ENCODE data around the gene PTPRN.
"Not testable (repeated sequence)": the region's sequence is repeated elsewhere in the genome, so short reads cannot be mapped to it uniquely, and the experiment has no call there.

The PTPRN gene

DNA sequence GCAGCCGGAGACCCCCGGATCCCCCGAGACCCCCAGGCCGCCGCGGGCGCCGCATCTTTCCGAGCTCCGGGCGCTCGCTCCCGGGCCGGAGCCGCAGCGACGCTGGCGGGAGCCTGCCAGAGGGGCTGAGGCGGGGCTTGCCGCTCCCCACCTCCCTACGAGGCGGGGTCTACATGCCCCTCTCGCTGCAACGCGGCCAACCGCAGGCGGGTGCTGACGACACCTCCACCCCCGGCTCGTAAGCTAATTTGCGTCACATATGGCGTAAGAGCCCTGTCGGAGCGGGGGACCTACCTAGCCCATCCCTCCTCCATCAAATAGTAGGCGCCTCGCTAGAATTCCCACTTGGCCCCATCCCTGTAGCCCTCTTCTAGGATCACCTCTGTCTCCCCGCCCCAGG, at the start of gene PTPRN:
Gene PTPRN (minus strand): TSS at position 124 of the 400 bp plus-strand sequence. CDS start 69 bp downstream, at position 55.
- peak; percentile 34 for DNase-seq

DNA sequence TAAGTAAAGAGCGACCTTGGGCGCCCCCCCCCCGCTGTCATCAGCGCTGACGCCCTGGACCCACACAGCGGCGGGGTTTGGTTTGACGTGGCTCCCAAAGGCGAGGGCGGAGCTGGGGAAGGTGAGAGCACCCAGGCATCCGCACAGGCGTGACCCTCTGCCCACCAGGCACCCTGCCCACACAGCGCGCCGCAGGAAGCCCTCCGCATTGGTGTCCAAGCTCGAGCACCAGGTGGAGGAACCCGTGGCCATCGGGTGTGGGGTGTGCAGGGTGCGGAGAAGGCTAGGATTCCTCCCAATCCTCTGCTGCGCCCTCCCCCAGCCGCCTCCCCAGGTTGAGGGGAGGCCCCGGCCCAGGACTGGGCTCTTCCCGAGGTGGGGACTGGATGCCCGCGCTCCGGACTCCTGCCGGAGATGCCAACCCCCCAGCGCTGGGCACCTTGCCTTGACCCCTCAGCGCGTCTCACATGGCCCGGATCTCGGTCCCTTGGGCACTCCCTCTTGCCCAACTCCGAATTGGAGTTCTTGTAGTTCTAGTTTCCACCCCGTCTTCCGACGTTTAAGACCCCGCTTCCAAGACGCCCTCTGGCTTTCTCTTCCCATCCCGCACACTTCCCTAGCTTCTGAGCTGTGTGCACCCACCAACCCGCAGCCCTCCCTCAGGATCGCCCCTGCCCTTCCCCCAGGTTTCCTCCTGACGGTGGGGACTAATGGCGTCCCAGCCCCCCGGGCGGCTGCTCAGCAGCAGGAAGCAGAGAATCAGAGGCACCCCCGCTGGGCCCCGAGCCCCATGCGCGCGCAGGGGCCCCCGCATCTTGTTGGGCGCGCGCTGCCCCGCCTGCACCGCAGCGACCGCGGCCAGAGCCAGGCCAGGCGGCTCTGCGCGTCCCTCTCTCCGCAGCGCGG, 49.2 kb upstream of the PTPRN start:
- DNase-seq: no peak

DNA sequence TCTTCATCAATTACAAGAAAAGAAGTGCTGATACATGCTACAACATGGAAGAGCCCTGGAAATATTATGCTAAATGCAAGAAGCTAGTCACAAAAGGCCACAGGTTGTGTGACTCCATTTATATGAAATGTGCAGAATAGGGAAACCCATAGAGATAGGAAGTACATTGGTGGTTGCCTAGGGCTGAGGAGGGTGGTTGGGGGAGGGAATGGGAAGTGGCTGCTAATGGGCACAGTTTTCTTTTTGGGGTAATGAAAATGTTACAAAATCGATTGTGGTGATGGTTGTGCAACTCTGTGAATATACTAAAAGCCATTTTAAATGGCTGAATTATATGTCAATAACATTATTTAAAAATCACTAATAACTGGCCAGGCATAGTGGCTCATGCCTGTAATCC, 47.6 kb upstream of the PTPRN start:
- DNase-seq: no peak

DNA sequence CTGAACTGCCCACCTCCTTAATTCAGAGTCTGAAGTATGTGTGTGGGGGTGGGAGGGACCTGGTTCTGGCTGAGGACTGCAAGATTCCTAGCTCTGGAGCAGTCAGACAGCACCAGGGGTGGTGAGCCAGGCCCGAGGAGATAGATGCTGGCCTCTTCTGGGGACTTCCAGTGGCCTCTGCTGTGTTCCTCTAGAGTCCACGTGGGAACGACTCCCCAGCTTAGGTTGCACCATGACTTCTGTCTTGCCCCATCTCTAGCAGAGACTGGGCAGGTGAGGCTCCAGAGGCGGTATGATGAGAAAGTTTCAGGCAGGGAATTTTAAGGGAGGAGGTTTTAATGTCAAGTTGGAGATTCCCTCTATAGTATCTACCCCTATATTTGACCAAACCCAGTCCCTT, 45.4 kb upstream of the PTPRN start:
- DNase-seq: no peak

DNA sequence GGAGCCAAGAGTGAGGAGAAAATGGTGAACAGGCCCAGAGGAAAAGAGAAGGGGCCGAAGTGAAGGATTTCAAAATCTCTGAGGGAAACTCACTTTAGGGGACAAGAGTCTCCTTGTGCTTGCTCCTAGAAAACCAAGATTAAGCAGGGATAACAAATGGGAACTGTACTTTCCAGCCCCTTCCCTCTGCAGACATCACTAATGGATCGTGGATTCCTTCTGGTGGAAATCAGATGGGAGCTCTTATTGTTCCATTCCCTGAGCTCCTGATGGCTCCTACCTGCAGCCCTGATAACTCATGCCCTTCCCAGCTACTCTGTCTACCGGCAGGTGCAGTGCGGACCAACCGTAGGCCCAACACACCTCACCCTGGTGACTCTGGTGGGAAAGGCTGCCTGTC, 43.9 kb upstream of the PTPRN start:
- DNase-seq: no peak

DNA sequence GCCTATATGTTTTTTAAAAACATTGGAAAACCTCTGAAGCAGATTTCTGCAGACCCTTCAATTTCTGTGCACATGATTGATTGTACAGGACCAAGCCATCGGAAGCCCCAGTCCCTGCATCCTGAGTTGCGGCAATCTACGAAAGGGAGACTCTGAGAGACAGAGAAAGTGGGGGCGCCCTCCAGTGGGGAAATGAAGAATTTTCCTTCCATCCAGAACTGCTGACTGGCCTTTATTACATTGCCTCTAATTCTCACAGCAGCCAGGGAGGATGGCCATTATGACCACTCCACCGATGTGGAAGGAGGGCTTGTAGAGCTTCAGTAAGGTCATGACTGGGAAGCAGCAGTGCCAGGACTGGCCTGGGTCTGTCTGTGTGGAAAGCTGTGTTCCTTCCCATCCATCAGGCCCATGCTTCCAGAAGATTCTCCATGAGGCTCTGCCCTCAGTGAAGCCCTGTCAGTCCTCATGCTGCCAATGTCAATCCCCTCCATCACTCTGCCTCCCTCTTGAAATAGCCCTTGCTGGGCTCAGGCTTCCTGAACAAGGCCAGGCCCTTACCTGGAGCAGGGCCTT, 43.3 kb upstream of the PTPRN start:
- DNase-seq: peak; percentile 47

DNA sequence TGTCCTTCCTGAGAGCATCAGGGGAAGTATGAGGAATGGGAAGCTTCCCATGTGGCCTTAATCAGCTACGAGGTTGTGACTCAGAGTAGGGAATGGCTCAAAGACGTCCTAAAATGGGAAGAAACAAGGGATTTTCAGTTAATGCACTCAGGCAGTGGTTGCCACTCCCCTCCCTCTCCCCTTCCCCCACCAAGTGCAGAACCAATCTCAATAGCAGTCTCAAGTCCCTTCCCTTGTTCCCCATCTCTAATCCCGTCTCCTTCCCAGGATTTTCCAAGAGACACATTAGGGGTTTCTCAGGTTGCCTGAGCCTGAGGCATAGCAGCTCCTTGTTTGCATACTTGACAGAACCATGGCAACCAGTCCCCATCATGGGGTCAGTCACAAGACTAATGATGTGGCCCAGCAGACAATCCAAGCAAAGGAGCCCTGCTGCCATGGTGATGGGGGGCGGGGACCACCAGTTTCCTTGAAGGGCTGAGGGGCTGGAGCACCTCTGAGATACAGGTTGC, 41.6 kb upstream of the PTPRN start:
- no peak for DNase-seq

DNA sequence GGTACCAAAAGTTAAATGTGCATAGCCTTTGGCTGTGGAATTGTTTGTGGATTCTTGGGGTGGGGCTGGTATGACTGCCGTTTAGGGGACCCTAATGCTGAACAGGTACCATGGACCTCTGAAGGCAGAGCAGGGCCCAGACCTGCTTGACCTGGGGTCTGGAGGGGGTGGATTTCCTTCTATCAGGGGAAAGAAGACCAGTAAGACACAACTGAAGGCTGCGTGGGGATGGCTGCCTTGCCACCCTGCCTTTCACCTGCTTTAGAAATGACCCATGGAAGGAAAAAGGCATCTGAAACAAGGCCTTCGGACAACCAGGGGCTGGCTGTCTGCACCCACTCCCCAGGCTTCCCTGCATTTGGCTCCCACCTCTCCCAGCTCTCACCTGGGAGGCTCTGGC, 41.0 kb upstream of the PTPRN start:
- no peak for DNase-seq

DNA sequence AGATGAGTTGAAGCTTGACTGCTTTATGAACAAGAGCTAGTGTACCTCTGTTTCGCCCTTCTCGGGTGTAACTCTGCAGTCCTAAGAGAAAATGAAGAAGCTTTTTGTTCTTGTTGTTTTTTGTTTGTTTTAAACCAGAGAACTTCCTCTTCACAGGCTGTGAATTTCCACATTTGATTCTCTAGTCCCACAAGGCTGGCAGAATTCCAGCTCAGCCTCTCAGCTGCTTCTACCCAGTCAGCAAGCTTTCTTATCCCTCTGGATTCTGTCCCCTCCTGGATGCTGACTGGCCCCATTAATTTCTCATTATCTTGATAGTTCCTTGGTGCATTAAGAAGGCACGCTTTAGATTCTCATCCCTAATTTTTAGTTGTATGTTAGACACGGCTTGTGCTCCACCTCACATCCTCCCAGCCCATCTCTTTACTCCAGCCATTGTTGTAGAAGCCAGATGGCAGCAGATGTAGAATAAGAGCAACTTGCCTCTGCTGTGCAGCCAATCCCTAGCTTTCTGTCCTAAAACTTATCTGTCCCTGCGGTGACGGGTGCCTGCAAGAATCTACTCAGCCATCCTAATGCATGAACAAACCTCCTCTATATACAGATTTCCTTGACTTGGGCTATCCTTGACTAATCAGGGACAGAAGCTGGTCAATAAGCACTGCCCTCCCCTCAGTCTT, 35.7 kb upstream of the PTPRN start:
- DNase-seq: no peak

DNA sequence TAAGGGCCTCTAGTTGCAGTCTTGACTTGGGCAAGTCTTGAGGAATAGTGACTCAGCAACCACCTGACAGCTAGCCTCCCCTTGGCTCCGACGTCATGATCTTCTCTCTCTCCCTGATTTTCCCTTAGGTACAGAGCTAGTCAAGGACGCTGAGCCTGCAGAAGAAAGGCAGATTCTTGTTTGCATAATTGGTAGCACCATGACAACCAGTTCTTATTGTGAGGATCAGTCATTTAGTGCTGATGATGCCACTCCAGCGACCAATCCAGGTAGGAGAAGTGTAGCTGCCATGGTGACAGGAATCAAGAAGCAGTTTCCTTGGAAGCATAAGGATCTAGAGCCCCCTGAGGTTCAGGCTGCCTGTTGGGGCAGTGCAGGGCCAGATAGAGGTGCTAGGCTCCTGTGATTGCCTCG, 26.2 kb upstream of the PTPRN start:
- DNase-seq: peak; percentile 40

DNA sequence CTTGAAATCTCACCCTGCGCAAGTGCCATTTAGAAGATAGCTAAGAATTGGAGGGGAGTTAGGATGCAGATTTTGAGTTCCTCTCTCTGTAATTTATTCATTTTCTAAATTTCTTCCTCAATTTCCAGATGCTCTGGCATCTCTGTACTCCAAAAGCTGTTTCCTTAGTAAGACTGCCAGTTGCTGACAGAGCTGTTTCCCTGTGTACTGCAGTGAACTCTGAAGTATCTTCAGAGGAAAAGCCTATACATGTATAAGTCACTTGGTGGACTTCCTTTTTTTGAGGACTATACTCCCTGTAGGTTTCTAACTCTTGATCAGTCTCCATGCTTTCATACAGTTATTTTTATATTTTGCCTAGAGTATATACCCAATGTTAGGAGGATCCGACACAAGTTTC, 24.9 kb upstream of the PTPRN start:
- no peak for DNase-seq

DNA sequence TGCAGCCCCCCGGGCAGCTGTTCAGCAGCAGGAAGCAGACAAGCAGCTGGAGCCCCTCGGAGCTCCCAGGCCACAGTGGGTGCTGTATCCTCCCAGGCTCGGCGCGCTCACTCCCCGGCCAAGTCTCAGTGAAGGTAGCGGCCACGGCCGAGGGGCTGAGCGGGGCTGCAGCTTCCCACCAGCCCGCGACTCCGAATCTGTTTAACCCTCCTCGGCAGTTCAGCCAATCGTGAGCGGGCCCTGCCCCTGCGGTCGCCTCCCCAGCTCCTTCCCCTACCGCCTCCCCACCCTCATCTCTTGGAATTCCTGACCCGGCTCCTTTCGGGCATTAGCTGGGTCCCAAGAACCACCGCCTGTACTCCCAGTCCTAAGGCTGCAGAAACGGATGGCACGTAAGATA, 23.3 kb upstream of the PTPRN start, which contains the start of gene RESP18:
Gene RESP18 (minus strand): TSS at position 203 of the 400 bp plus-strand sequence.
- no peak for DNase-seq

DNA sequence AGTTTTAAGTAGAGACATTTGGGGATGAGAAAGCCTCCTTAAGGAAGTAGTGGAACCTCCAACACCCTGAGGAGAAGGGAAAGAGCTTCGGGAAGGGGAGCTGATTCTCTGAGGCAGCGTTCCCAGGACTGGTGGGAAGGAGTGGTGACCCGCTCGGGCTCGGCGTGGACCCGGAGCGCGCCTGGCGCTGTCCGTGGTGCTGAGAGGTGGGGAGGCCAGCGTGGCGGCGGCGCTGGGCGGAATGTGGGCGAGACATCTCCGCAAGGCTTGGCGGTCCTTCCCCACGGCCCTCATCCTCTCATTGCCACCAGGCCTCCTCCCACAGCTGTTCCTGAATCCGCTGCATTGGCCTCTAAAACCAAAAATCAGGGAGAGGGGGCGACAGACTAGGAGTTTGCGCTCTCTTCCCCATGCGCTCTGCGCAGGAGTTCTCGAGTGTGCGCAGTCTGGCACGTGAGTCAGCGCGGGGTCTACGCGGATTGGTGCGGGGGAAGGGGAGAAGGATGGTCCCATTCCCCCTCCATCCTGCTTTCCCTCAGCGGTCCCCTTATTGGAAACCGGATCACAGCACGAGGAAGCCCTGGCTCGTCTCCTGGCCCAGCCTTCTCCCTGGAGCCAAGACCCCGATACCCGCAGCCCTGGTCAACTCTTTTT, 22.5 kb upstream of the PTPRN start:
- DNase-seq: no peak

DNA sequence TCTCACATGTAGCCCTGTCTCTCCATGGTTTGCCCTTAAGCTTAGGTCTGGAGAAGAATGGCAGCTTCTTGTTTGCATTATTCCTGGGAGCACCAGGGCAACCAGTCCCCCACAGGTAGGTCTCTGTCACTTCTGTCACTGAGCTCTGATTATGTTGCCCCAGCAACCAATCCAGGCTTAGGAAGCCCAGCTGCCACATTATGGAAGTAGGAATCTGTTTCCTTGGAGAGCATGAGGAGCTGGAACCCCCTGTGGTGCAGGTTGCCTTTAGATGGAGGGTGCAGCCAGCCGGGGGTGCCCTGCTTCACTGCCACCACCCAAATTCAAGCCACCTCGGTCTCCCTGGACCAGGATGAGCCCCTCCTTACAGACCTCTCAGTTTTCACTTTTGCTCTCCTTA, 18.5 kb upstream of the PTPRN start:
- DNase-seq: no peak

DNA sequence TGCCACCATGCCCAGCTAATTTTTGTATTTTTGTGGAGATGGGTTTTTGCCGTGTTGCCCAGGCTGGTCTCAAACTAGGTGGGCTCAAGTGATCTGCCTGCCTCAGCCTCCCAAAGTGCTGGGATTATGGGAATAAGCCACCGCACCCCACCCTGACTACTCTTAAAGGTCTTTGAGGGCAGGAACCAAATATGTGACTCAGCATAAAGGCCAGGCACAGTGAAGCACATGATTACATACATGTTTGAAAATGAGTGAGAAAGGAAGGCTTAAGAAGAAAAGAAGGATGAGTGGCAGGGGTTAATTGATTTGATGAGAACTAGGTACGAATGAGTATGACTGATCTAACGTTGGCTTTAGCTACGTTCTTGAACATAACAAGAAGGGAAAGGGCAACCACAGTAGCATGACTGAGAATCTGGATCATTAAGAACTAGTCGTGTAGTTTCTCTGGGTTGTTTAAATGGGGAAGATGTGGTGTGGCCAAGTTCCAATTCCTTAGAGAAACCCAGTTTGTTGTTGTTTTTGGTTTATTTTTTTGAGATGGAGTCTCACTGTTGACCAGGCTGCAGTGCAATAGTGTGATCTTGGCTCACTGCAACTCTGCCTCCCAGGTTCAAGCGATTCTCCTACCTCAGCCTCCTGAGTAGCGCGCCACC, 16.6 kb upstream of the PTPRN start:
- no peak for DNase-seq

DNA sequence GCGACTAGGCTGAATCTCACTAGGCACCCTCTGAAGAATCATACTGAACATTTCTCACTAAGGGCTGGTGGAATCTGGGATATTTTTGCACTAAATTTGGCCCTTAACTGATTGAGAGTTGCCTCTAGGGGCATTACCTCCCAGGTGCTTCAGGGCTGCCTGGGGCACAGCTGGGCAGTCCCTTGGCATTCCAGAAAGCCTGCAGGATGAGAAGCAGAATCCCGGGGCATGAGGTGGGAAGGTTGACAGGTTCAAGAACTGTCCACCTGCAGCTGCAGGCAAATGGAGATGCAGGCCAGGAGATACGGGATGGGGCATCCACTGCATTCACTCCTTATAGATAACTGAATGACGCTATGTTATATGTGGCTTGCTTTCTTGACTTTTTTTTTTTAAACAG, 15.9 kb upstream of the PTPRN start:
- no peak for DNase-seq

DNA sequence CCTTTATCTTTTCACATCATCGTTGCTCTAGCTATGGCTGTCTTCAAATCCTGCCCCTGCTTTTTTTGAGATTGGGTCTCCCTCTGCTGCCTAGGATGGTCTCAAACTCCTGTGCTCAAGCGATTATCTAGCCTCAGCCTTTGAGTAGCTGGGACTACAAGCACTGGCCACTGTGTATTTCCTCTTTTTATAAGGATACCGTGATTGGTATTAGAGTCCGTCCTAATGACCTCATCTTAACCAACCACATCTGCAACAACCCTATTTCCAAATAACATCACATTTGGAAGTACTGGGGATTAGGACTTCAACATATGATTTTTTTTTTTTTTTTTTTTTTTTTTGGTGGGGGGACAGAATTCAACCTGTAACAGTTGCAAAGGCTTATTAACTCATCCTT, 14.2 kb upstream of the PTPRN start:
- no peak for DNase-seq

DNA sequence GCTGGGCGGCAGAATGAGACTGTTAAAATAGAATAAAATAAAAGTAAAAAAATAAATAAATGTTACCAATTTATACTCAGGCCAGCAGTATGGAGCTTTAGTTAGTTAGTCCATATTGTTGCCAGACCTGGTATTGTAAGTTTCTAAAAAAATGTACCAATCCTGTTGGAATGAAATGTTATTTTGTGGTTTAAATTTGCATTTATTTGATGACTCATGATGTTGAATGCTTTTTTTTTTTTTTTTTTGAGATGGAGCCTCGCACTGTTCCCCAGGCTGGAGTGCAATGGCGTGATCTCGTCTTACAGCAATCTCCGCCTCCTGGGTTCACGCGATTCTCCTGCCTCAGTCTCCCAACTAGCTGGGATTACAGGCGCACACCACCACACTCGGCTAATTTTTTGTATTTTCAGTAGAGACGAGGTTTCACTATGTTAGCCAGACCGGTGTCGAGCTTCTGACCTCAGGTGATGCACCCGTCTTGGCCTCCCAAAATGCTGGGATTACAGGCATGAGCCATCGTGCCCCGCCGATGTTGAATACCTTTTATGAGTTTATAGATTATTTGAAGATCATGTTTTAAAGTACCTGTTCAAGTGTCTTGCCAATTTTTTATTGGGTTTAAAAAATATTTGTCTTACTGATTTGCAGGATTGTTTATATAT, 5.7 kb upstream of the PTPRN start:
- DNase-seq: no peak

DNA sequence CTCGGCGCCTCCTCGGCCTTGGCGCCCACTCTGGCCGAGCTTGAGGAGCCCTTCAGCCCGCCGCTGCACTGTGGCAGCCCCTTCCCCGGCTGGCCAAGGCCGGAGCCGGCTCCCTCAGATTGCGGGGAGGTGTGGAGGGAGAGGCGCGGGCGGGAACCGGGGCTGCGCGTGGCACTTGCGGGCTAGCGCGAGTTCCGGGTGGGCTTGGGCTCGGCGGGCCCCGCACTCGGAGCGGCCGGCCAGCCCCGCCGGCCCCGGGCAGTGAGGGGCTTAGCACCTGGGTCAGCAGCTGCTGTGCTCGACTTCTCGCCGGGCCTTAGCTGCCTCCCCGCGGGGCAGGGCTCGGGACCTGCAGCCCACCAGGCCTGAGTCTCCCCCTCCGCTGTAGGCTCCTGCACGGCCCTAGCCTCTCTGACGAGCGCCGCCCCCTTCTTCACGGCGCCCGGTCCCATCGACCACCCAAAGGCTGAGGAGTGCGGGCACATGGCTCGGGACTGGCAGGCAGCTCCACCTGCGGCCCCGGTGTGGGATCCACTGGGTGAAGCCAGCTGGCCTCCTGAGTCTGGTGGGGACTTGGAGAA, 3.6 kb upstream of the PTPRN start:
- DNase-seq: not testable (repeated sequence)

DNA sequence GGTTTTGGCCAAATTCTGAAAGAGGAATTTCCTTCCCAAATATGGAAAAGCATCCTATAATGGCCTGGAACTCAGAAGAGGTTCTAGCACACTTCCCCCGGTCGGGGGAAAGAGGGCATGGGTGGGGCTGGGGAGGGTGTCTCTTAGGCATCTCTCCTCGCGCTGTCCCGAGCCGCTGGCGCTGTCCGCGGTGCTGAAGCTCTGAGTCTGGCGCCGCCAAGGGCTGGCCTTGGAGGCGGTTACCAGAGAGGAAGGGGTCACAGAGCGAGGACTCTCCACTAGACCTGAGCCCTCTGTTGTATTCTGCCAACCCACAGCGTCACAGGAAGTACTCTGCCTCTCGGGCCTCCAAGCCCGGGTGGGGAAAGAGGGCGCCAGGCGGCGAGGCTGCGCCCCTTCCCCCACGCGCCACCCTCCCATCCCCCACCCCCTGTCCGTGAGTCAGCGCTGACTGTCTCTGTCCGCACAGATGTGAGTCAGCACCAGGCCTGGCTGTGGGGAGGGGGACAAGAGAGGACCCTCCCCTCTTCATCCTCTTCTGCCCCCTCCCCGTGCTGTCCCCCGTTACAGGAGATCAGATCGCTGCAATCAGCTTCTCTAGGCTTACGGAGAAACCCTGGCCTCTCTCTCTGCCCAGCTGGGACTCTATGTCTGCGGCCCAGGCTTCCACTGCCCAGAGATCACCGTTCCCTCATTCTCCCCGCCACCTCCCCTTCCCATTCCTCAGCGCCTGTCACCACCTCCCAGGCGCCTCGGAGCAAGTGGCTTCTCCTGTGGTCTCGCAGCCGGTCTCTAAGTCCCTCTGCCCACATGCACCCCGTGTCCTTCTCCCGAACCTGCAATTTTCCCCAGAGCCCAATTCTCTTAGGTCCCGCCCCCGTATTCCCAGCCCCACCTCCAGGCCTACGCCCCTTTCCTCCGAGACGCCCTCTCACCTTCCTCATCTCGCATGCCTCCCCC, 779 bp downstream of the PTPRN start:
- peak; percentile 76 for DNase-seq

Measured in NCI-H226 (cell line).